NCI-H1048 (cell line): Measurements from ENCODE around the gene OSBPL2.

Experiments
- DNase-seq: peaks from one replicate; lab custom pipeline; 2025; lab: John Stamatoyannopoulos, UW

The OSBPL2 gene

DNA sequence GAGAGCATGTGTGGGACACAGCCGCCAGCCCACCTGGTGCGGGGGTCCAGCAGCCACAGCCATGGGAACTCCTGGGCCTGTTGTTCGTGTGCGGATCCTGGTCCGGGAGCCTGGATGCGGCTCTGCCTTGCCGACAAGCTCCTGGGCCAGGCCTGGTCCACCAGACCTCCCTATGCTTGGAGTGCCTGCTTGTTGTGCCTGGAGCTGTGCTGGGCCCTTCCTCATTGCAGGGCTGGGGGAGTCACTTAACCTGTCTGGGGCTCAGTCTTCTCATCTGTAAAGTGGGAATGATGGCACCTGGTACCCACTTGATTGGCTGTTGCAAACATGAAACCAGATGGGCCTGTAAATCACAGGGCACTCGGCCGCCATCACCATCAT lies 2.6 kb upstream of the OSBPL2 start:
- no peak for DNase-seq

DNA sequence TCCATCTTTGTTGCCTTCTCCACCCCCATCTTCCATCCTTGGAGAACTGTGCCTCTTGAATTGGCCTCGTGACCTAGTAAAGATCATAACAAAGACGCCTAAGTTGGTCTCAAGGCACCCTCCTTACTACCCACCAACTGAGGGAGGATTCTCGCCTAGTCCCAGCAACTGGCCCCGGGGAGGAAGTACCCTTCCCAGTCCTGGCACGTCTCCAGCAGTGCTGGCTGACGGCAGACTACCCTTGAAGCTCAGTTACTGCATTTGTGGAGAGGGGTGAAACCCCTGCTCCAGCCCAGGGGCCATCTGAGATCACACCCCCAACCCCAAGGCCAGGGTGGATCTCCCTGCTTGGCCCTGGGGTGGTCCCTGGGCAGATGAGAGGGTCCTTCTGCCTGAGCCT lies 2.1 kb upstream of the OSBPL2 start:
- no peak for DNase-seq

DNA sequence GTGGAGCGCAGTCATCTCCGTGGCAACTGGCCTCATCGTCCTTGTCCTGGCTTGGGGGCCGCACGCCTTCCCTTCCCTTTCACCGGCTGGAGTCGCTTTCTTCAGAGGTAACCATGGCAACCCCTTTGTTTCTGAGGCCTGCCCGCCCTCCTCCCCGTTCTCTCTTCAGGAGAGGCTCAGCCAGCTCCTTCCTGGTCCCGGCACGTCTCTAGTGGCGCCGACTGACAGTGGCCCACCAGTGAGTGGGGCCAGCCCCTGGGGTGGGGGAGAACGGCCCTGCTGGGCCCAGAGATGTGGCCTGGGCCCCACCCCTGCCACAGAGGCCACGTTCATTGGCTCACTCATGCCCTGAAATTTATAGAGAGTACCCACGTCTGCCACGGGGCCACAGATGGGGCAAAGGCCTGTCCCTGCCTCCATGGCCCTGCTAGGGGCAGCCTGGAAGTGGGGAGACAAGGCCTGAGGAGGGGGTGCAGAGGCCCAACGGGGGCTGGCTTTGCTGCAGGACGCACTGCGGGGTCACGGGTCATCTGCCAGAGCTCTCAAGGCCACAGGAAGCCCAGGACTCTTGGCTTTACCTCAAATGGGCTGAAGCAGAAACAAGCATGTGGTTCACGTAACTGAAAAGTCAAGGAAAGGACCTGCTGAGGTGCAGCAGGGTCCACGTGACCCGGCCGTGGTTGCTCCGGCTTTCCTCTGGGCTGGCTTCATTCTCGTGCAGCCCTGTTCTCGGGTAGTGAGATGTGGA lies 1.4 kb upstream of the OSBPL2 start:
- DNase-seq = no peak

DNA sequence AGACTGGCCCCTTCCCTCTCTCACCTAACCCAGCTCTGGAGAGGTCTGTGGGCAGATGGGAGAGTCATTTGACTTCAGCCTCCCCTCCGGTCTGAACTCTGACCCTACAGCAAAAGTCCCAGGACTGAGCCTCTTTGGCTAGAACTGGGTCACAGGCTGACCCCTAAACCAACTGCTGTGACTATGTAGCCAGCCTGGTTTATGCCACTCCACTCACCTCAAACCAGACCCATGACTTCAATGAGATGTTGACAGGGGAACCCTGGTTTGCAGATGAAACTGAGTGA lies 864 bp upstream of the OSBPL2 start:
- DNase-seq = no peak

DNA sequence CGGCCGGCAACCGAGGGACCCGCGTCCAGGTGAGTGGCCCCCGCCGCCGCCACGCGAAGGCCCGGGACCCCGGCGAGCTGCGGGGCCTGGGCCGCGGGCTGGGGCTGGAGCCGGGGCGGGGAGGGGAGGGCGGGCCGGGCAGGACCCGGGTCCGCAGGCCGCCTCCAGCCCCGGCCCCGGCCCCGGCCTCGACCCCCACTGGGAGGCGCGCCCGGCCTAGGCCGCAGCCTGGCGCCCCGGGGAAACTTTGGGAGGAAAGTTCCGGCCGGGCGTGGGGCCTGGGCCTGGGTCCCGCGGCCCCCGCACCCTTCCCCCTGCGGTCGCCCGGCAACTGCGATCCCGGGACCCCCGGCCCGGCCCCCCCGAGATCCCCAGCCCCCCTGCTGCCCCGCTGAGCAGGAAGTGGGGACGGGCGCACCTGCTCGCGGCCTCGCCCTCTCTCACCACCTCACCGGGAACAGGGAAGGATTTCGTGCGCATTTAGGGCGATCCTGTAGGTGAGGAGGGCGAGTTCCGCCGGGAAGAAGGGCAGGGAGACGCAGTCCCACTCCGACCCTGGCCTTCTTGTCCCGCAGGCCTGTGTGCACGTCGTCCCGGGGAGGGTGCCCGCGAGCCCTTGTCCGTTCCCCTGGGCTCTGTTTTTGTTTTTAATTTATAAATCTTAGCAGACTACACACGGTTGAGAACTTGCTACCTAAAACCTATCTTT lies 402 bp downstream of the OSBPL2 start:
- DNase-seq = no peak

DNA sequence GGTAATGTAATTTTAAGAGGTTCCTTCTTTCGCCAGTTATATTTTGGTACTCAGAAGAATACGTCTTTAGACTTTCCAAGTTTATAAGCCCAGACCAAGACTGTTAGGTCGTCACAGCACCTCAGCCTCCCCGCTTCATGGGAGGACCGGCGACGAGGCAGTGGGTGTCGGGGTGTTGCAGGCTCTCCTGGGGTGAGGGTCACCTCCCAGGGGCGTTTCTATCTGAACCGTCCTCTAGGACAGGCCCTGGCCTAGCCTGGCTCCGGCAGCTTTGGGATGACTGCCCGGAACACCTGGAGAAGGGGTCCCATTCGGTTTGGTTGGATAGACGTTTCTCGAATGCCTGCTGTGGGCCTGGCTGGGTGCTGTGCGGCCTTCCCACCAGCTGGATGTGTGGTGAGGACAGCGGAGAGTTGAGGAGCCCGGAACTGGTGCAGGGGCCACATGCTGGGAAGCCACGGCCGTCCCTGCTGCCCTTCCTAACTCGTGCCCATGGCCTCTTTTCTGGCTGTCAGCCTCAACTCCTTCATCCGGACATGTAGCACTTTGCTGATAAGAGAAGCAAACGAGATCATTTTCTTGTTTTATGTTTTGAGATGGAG lies 1.1 kb downstream of the OSBPL2 start:
- DNase-seq = no peak

DNA sequence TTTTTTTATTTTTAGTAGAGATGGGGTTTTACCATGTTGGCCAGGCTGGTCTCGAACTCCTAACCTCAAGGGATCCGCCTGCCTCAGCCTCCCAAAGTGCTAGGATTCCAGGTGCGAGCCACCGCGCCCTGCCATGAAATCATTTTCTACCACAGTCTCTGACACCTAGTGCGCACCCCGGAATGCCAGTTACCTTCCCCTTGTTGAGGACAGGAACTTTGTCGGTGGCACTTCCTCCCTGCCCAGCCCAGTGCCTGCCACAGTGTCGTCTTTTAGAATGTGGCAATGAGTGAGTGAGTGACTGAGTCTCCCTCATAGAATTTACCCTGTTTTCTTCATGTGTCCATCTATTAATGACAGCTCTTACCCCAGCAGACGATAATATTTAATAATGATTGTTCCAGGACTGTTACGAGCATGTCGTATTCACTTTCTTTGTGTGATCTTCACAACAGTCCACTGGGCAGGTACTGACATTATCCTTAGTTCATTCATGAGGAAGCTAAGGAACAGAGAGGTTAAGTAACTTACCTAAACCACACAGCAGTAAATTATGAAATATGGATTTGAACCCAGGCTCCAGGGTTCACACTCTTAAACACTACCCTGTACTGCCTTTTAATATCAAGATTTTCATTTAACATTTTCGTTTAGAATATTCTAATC lies 1.8 kb downstream of the OSBPL2 start:
- DNase-seq = no peak

DNA sequence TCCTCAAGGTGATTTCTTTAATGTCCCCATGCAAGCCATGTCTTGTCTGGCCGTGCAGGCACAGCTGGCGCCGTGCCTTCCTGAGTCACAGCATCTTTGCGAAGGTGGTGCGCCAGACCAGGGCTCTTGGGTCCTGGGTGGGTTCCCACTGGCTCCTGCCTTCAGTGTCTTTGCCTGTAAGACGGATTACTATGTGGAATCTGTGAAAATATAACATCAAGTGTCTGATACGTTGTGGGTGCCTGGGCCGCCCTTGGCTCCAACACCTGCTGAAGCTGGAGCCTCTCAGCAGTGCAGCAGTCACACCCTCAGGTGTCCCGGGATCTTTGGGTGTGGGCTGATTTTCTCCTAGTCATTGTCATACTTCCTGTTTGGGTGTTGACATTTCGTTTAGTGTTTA lies 3.2 kb downstream of the OSBPL2 start:
- DNase-seq = no peak

DNA sequence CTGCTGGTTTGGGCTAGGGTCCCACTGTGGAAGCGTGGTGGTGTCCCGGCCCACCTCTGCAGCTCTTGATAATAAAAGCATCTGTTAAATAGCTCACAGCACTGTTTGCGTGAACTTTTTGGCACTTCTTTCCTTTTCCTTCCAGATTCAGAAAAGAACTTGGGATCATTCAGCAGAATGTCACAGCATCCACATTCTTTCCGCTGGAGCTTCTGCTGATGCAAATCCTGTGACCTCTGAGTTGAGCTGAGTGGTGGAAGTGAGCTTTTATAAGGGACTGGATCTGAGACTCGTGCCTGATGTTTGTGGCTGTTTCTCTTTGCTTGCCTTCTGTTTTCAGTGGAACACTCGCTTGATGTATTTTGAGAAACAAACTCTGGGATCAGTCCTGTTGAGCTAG lies 3.9 kb downstream of the OSBPL2 start:
- no peak for DNase-seq

DNA sequence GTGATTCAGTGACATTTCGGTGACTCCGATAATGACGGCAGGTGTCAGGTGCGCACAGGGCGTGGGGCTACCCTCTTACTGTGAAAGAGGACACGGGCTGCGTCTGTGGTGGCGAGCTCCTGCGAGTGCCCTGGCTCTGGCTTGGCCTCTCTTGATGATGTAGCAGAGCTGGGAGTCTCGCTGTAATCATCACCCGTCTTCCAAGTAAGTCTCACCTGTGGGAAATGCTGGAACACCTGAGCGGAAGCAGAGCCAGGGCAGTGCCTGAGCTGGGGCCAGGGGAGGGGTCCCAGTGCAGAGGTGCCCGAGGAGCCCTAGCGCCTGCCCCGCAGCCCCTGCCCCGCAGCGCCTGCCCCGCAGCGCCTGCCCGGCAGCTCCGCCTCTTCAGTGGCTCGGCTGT lies 4.8 kb downstream of the OSBPL2 start:
- no peak for DNase-seq

DNA sequence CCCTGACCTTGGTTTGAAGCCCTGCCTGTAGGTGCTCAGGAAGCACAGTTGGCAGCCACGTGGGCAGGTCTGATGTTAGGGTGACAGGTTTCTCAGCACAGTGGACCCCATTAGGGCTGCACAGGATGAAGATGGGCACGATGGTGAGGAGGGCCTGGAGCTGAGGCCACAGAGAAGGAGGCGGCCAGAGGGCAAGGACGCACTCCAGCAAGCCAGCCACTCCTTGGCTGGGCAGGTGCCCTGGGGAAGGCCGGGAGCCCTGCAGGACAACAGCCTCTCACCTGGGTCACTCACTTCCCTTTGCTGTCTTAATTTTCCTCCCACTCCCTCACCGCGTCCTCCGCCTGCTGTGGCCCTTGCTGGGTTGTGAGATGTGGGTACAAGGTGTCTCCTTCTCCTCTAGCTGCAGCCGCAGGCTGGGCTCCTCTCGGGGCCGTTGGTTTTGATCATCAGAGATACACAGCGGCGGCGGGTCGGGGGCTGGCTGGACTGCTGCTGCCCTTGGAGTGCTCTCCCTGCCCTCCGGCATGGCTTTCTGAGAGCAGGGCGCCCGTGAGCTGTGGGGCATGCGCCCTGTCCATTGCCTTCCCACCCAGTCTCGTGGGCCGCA lies 5.7 kb downstream of the OSBPL2 start:
- DNase-seq = no peak

DNA sequence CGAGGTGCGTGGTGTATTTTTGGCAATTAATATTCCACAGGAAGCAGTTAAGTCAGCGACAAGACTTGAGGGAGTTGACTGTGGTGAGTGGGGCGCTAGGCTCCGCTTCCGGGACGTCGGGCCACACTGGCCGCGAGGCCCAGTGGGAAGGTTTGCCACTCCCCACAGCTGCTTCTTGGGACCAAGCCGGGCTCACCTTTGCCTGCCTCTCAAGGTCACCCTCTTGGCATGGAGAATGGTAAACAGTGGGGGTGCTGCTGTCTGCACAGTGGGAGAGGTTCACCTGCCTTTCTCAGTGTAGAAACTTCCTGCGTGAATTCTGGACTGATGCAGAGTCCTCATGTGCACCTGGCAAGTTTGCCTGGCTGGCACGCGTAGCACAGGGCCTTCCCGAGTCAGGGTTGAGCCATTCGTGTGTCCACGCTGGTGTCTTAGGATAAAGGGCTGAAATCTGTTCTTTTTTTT lies 6.4 kb downstream of the OSBPL2 start:
- DNase-seq = no peak

DNA sequence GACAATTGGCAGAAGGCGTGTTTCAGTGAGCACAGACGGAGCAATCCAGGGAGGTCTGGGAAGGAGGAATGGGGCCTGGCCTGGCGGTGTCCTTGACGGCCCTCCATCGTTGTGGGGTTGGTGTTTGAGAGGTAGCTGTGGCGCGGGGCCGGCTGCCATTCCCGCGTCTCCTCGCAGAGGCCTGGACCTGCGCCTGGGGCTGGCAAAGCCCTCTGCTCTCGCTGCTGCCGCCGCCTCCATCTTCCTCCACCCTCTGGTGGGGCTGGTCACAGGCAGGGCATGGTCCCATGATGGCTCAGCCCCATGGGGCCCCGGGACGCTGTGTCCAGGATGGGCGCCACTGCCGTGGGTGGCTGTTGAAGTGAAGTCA lies 7.6 kb downstream of the OSBPL2 start:
- no peak for DNase-seq

DNA sequence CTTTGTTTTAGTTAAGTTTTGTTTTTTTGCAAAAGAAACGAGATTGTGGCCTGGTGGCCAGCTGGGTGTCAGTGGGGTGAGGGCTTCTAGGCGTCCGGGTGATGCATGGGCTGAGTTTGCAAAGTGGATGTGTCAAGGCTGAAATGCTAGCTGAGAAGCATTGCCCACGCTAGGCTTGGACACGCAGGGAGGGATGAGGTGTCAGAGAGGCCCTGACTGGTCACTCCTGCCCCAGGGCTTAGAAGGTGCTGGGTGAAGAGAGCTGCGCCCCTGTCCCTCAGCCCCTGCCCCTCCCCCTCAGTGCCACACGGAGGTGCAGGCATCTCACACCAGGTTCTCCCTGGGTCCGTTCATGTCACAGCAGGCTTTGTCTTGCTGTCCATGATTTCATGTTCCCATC lies 8.1 kb downstream of the OSBPL2 start:
- DNase-seq = no peak

DNA sequence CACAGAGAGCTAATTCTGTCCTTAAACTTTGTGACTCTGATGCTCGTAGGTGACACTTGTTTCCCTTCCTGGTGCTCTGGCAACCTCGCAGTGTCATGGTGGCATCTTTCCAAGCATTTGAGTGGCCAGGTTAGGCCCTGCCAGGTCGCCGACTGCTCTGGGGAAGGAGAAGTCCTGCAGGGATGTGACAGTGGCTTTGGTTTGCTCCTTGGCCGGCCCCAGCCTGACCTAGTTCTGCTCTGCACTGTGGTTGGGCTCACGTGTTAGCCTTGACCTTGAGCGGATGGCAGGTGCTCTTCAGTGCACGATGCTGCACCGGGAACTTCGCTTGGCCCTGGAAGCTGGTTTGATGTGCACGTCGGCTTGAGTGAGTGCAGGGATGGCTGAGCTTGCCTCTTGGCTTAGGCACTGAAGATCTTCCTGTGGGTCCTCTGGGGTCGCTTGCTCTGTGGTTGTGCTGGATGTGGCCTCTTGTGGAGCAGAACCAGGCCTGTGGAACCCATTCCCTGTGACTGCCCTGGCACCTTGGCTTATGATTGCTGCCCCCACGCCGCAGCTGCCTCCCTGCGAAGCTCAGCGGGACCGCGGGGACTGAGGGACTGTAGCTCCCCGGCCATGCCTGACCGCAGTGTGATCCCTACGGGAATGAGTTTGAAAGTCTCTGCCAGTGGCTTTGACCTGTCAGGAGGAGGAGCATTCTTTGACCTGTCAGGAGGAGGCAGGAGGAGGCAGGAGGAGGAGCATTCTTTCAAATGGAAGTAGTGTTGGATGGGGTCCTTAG lies 8.7 kb downstream of the OSBPL2 start:
- DNase-seq = no peak

DNA sequence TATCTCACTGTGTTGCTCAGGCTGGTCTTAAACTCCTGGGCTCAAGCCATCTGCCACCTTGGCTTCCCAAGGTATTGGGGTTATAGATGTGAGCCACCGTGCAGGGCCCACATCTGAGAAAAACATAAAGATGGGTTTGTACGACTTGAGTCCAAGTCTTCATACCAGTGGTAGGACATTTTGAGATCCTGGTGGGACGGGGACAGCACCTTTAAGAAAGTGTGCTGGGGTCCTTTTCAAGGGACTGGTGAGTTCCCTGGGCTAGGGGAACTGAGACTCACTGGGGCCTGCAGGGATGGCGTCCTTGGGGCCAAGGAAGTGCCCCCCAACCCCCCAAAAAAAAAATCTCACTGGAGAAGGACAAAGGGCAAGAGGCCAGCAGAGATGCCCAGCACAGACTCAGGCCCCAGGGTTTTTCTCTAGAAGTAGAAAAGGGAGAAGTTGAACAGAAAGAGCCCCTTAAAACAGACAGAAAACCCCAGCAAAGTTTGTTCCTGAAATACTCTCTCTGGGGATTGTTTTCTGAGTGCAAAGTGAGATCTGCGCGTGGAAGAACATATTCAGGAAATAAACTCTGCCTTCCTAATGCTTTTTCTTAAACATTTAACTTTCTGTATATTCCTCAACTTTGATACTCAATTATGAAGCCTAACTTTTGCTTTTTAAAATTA lies 10.7 kb downstream of the OSBPL2 start:
- DNase-seq = no peak

DNA sequence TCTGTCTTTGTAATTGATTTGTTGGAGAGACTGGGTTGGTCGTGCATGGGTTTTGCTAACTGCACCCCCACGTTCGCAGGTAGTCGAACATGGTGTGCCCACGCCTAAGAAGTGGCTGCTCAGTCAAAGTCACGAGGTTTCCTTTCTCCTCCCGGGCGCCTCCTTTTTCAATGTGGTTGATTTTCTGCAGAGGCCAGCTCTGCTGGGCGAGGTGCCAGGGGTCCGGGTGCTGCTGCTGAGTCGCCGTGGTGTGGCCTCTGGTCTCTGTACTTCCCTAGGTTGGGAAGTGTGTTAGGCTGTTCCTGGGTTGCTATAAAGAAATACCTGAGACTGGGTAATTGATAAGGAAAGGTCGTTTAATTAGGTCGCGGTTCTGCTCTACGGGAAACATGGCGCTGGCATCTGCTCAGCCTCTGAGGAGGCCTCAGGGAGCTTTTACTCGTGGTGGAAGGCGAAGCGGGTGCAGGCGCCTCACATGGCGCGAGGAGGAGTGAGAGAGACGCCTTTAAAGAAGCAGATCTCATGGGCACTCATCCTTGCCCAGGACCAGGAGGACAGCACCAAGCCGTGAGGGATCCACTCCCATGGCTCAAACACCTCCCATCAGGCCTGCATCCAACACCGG lies 14.1 kb downstream of the OSBPL2 start:
- no peak for DNase-seq

DNA sequence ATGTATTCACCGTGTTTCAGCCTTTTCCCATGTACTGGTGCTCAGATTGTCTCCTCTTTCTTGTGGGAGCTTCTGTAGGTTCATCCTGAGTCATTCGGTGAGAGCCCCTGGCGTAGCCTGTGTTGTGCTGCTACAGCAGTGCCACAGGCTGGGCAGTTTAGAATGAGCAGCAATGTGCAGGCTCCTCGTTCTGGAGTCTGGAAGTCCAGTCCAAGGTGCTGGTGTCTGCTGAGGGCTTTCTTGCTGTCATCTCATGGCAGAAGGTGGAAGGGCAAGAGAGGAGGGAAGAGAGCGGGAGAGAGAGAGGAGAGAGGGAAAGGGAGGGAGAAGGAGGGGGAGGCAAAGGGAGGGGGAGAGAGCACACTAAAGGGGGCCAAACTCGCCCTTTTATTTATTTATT lies 15.1 kb downstream of the OSBPL2 start:
- no peak for DNase-seq

DNA sequence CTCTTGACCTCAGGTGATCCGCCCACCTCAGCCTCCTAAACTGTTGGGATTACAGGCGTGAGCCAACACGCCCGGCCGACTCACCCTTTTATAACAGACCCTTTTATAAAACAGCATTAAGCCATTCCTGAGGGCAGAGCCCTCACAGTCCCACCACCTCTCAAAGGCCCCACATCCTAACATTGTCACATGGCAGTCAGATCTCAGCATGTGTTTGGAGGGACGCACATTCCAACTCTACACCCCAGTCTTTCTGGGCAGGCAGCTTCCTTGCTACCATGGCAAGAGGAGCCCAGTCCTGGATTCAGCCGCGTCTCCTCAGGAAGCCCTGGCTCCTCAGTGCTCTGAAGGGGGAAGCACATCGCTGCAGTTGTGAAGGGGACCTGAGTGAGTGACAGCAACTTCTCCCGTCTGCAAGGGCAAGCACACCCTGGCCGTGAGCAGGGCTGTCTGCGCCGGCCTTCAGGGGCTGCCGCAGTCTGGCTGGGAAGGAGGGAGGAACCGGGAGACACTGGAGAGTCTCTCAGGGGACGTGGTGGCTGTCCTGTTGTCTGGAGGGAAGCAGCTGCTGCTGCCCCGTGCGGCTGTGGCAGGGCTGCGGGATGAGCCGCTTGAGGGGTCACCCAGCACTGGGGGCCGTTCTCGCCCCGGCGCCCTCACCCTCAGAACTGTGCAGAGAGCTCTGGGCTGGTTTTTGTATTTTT lies 15.9 kb downstream of the OSBPL2 start:
- DNase-seq = no peak

DNA sequence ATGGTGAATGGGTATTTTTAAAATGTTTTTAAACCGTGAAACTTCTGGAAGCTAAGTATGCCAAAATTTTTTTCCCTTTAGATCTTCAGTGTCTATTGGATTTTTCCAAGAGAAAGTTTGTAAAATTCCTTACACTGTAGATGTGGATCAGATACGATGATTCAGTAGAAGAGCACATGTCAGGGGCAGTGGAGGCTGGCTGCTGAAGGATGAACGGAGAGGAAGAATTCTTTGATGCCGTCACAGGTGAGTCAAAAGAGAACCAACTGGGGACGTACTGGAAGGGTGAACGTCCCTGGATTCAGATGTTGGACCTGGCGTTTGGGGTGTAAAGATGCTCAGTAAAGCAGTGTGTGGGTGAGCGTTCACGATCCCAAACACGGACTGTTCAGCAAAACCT lies 17.7 kb downstream of the OSBPL2 start:
- DNase-seq = no peak
